Measurements from ENCODE around the gene TIMD4.

DNA sequence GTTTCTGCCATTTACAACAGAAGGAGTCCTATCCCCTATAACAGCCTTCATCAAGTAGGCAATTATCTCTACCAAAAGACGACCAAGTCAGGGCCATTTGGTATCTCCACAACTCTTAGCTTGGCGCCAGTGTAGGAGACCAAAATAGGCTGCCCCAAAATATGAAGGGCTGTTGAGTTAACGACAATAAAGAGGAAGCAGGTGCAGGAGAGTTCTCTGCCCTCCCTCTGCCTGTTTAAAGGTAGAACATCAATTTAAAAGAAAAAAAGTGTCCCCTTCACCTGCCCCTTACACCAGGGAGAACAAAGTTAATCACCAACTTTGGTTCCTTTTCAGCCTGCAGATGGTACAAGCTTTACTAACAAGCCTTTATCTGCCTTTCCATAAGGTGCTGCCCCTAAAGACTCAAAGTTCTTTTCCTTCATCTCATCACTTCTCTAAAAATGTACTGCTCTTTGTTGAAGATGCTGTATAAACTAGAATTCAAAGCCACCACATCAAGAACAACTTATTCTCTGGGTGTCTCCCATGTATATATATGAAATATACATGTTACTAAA lies 79.6 kb downstream of the TIMD4 start:
- TF ChIP-seq CTCF (IDR thresholded peaks at IDR 0.05), result no peak
- no peak for TF ChIP-seq POLR2AphosphoS5 (IDR thresholded peaks at IDR 0.05)
